Measurements from ENCODE around the gene PET100. TPM values are rescaled to one million over a fixed set of nuclear protein-coding genes. Genes with fewer than 3 reads are reported as not detected.

Gene PET100
- polyA plus RNA-seq, 1 donor from 2014 or later: 105 TPM

DNA sequence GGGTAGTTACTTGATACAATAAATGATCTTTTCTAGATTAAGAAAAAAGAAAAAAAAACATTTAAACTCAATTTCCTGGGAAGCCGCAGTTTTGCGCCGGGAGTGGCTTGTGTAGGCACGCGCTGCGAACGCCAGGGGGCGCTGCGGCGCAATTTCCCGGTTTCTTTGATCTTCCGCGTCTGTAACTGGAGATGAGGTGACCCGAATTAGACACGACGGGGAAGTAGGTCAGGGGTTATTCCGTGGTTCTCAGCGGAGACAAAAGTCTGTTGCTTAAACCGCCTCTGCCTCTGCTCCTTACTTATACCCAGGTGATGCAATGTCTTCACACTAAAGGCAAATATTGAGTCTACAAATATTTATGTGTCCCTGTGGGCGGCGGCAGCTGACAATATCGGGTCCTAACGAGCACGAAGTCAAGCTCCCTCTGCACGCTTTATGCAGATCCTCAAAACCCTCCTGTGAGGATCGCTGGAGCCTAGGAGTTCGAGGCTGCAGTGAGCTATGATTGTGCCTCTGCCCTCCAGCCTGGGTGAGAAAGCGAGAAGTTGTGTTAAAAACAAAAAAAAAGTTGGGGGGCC lies 22.6 kb downstream of the PET100 start:
- Histone ChIP-seq H3K4me3 (ENCODE audit: low read length) (no peak overlapping the region), H3K79me2 (replicated peaks; ENCODE audit: insufficient read depth, low read length) (no peaks in the 10 kb centered on the region), H3K9me3 (ENCODE audit: low read length) (no peaks in the 10 kb centered on the region), H3K9me2 (ENCODE audit: insufficient read depth, low read length) (no peaks in the 10 kb centered on the region), H4K20me1 (ENCODE audit: insufficient read depth) (no peaks in the 10 kb centered on the region), H3F3A (ENCODE audit: insufficient read depth, low read length, poor library complexity, severe bottlenecking) (no peaks in the 10 kb centered on the region), H3K27me3 (ENCODE audit: insufficient read depth, low read depth, low read length) (peaks cover 3% of the 10 kb centered on the region), H3K36me3 (ENCODE audit: insufficient read depth, low read length) (no peaks in the 10 kb centered on the region), H3K9ac (ENCODE audit: low read length) (no peak overlapping the region), H3K4me2 (ENCODE audit: low read length) (no peak overlapping the region), H2AFZ (ENCODE audit: low read depth, low read length) (no peak overlapping the region), H3K27ac (ENCODE audit: low read length) (no peak overlapping the region)
- TF ChIP-seq REST (IDR thresholded peaks at IDR 0.05; ENCODE audit: borderline replicate concordance) (no peak), SMC3 (conservative IDR thresholded peaks at IDR 0.05; ENCODE audit: poor library complexity) (peak; percentile 92), EP300 (conservative IDR thresholded peaks at IDR 0.05; ENCODE audit: poor library complexity, severe bottlenecking) (no peak), TAF1 (IDR thresholded peaks at IDR 0.05; ENCODE audit: low read depth) (no peak), POLR2AphosphoS5 (IDR thresholded peaks at IDR 0.05) (no peak), RAD21 (conservative IDR thresholded peaks at IDR 0.05) (peak; percentile 78), CTCF (IDR thresholded peaks at IDR 0.05; ENCODE audit: poor library complexity, severe bottlenecking) (peak; percentile 91)

GRCh38 chr19:7654401-7654800 lies 24.8 kb downstream of the PET100 start:
- Histone ChIP-seq H3K4me3 (ENCODE audit: low read length) (no peak overlapping the region), H3F3A (ENCODE audit: insufficient read depth, low read length, poor library complexity, severe bottlenecking) (no peaks in the 10 kb centered on the region), H3K27ac (ENCODE audit: low read length) (no peak overlapping the region), H2AFZ (ENCODE audit: low read depth, low read length) (no peak overlapping the region), H3K9ac (ENCODE audit: low read length) (no peak overlapping the region), H4K20me1 (ENCODE audit: insufficient read depth) (no peaks in the 10 kb centered on the region), H3K79me2 (replicated peaks; ENCODE audit: insufficient read depth, low read length) (no peaks in the 10 kb centered on the region), H3K4me2 (ENCODE audit: low read length) (no peak overlapping the region), H3K27me3 (ENCODE audit: insufficient read depth, low read depth, low read length) (peaks cover 3% of the 10 kb centered on the region), H3K36me3 (ENCODE audit: insufficient read depth, low read length) (no peaks in the 10 kb centered on the region), H3K9me3 (ENCODE audit: low read length) (no peaks in the 10 kb centered on the region), H3K9me2 (ENCODE audit: insufficient read depth, low read length) (no peaks in the 10 kb centered on the region)
- TF ChIP-seq REST (IDR thresholded peaks at IDR 0.05; ENCODE audit: borderline replicate concordance): no peak
- TF ChIP-seq EP300 (conservative IDR thresholded peaks at IDR 0.05; ENCODE audit: poor library complexity, severe bottlenecking): no peak
- TF ChIP-seq TAF1 (IDR thresholded peaks at IDR 0.05; ENCODE audit: low read depth): no peak
- no peak for TF ChIP-seq RAD21 (conservative IDR thresholded peaks at IDR 0.05)
- no peak for TF ChIP-seq SMC3 (conservative IDR thresholded peaks at IDR 0.05; ENCODE audit: poor library complexity)
- no peak for TF ChIP-seq MXI1 (conservative IDR thresholded peaks at IDR 0.05; ENCODE audit: poor library complexity, severe bottlenecking)
- no peak for TF ChIP-seq EZH2 (IDR thresholded peaks at IDR 0.05; ENCODE audit: borderline replicate concordance, insufficient read depth, low read length, poor library complexity, severe bottlenecking)

Measured in neural cell (in vitro differentiated cells).